RPMI8226 (cell line): ENCODE results near the gene SDC4.

Source experiments
- DNase-seq: peaks from one replicate; pipeline ENCODE4 v3.0.0-alpha.2; 2015

SDC4 gene

DNA sequence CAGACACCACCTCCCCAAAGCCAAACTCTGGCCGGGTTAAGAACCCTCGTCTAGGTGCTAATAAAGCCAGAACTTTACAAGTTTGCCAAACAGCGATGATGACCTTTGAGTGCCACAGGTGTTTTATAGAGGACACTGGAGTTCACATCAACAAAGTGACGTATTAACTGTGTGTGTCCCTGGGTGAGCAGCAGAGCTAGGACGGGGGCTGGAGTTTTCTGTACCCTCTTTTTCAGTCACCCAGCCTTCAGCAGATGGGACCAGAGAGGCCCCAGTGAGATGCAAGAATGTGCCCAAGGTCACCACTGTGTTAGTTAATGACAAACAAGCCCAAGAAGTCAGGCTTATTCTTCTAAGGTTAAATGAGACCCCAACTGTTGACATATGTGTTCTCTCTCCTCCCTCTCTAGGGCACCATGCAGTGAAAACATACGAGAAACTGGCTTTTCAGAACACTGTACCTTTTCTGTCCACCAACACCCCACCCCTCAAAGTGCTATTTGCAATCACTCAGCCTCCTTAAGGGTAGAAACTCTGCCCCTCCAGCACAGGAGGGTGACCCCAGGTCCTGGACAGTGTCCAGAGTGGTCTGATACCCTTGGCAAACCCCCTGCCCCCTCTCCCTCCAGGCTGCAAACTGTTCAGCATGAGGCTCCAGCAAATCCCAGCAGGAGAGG, 5.2 kb downstream of the SDC4 start:
- no peak for DNase-seq

GRCh38 chr20:45341939-45342854, 6.0 kb downstream of the SDC4 start:
- DNase-seq: no peak

DNA sequence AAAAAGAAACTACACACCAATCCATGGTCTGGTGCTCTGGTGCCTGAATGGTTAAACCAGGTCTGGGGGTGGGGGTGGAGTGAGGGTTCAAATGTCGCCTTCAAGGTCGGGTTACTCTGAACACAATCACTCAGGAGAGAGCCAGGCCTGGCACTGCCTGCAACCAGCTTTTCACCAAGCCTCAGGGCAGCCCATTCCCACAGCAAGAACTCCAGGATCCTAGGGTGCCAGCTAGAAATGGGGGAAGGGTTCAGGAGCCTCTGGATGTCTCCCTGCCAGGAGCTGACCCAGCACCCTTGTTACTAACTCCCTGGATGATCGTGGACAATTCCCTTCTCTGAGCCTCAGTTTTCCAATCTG, 6.7 kb downstream of the SDC4 start:
- DNase-seq: no peak

- no peak for DNase-seq
Observed at GRCh38 chr20:45340951-45341350, 7.3 kb downstream of the SDC4 start.

- peak; percentile 41 for DNase-seq
Observed at GRCh38 chr20:45340236-45340847, 7.9 kb downstream of the SDC4 start.

- DNase-seq: no peak
Observed at GRCh38 chr20:45339799-45340198, 8.4 kb downstream of the SDC4 start.

DNA sequence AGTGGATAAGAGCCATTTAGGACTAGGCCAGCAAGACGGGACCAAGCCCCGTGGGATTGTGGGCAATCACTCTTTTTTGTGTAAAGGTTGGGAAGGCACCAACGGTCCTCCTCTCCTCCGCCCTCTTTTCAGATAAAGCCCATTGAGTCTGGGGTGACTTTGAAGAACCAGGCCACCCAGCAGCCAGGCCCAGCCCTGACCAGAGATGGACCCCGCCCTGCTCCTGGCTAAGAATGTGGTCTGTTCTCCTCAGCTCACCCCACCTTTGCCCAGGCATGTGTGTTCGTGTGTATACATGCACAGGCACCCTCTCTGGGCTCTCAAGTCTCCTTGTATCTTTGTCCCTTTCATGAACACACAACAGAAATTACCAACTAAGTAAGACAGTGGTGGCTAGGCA, 9.1 kb downstream of the SDC4 start:
- DNase-seq: no peak

DNA sequence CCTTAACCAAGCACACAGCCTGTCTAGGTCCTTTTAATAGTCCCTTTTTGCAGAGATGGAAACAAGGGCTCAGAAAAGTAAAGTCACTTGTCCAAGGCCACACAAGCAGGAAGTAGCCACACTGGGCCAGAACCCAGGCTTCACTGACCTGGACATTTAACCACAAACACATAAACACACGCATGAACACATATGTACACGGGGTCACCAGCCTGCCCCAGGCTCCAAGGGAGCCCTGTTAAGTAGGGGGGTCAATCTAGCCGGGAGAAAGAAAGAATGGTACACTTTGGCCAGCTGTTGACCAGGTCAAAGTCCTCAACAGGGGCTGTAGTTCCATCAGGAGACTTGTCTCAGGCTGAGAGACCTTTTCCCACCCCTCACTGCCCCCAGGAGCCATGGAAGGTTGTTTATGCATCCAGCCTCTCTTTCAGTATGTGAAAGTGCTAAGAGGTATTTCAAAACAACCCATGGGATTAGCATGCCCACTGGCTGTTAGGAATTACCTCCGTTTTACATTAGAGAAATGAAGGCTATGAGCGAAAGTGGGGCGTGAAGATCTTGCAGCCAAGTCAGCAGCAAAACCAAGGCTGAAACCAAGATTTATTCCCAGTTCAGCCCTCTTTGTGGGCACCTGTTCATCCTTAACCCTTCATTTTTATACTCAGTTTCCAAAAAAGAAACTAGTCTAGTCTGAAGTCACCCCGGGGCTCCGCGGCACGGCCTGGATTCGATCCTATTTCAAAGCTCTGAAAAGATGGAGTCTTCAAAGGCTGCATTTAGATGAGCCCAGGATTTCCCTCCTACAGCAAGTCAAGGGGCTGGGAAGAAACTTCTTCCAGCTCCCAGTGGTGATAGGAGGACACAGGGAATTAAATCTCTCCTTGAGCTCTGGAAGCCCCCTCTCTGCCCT, 9.8 kb downstream of the SDC4 start:
- no peak for DNase-seq

GRCh38 chr20:45337367-45338120, 10.7 kb downstream of the SDC4 start:
- no peak for DNase-seq

- DNase-seq: no peak
Observed at GRCh38 chr20:45336530-45337366, 11.5 kb downstream of the SDC4 start.

DNA sequence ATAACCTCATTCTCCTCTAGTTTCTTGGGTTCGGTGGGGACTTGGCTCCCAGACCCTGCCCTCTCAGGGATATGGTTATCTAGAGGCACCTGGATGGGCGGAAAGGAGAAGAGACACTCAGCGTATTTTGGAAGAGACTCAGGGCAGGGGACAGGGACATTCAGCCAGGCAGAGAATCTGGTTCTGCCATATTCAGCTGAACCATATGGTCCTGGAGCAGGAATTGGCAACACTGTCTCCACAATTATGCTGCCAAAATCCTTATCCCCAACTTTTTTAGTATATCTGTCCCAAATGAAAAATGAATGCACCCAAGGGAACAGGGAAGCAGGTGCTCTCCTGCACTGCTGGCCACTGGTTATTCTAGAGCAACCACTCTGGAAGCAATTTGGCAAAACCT, 17.7 kb downstream of the SDC4 start:
- DNase-seq: no peak

DNA sequence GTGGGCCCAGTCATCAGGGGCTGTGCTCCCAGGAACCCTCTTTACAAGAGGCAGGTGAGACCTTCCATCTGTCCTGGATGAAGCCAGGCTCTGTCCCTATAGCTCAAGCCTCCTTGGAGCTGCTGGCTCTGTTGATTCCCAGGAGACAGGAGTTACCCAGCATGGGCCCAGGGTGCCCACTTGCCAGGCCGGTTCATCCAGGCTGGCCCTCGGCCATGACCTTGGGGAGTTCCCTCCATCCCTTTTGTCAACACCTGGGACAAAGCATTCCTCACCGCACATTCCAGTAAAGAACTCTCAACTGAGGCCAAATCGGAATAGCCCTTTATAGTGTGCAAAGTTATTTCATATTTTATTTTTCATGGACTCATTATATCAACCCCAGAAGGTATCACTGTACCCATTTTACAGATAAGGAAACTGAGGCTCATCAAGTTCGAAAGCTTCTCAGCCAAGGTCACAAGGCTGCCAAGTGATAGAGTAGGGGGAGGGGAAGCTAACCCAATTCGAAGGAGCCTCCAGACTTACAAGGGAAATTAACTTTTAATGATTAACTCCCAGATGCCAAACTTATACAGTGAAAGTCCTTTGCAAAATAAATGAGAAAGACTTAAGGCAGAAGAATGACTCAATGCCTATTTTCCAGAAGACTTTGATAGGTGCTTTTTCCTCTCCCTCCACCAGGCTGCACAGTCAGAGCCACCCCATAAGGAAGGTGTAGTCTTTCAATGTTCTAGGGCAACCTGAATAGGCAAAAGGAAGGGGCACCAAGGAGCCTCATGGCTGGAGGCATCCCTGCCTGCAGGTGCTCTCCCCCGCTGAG, 18.5 kb downstream of the SDC4 start:
- no peak for DNase-seq

GRCh38 chr20:45328451-45328850, 19.8 kb downstream of the SDC4 start:
- no peak for DNase-seq

DNA sequence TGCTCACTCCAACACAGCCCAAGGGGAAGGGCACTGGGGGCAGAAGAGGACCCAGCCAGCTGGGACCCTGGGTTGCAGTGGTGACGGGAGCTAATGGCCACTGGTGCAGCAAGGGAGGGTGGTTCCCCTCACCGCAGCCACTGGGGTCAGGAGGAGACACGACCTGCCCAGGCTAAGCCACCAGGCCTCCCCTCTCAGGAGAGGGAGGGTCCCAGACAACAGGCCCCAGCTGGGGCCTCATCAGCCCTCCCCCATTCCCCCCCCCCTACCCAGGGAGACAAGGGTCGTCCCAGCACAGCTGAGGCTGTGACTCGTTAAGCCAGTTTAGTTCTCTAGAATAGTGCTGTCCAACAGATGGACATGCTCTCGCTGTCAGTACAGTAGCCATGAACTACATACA, 22.9 kb downstream of the SDC4 start:
- no peak for DNase-seq

DNA sequence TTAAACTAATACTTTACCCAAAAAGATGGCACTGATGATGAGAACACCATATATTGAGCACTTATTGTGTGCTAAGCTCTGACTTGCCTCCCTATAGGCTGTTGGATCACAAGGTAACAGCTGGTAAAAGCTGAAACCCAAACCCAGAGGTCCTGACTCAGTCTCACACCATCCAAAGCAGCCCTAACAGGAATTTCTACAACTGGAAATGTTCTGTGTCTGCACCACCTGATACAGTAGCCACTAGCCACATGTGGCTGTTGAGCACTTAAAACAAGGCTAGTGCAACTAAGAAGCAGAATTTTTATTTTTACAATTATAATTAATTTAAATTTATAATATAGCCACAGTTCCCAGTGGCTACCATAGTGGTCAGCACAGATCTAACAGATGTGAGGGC, 24.5 kb downstream of the SDC4 start:
- no peak for DNase-seq

- peak; percentile 76 for DNase-seq
Observed at GRCh38 chr20:45322952-45323383, 25.3 kb downstream of the SDC4 start.

GRCh38 chr20:45320948-45321595, 27.2 kb downstream of the SDC4 start:
- DNase-seq: peak; percentile 84

DNA sequence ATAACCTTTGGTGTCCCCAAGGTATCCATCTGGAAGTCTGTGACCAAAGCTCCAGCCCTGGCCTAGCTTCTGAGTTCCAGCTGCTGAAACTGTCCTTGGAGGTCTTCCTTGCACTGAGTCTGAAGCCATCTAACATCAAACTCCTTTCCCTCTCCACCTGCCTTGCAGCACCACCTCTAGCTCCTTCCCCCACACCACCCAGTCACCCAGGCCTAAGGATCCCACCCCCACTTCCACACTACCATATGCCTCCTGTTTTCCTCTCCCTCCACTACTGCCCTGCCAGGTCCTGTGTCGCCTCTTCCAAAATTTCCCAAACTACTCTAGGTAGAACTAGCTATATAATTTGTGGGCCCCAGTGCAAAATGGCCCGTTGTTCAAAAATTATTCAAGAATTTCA, 29.3 kb downstream of the SDC4 start:
- DNase-seq: no peak

DNA sequence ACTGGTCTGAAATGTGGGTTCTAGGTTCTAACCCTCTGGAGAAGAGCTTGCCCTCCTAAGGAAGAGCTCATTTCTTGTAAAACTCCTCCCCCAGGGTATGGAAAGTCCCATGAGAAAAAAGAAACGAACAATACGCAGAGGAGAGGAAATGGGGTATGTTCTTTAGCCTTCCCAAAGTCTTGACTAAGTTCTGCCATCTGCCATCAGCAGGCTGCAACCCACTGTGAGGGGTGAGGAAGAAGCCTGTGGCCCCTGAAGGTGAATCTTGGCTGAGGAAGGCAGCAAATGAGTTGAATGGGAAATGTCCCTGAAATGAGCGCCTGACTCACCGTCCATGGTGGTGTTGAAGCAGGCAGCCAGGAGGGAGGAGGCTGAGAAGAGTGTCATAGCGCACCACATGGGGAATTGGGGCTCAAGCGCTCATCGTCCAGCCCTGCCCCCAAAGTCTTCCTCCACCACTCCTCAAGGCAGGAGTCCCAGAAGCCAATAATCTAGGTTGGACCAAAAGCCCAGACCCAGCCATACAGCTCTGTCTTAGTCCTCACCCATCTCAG, 29.8 kb downstream of the SDC4 start:
- DNase-seq: no peak
